Activated T-helper 1 cell treated with anti-CD3 and anti-CD28 coated beads, Interleukin-12 subunit alpha, Interleukin-12 subunit beta, Interleukin-2, Interleukin-4 antibody, amounts not matched to agents 30 ng/mL and 10 ng/mL and 1 ng/mL, durations not matched to agents 14 hours and 24 hours and 36 hours (primary cell): ENCODE data around the gene TNFRSF19. TPM values are rescaled to one million over a fixed set of nuclear protein-coding genes. Genes with fewer than 3 reads are reported as not detected.

Experiments used
- DNase-seq: peaks from one replicate; pipeline ENCODE4 v3.0.0; 2021; ENCODE audit warnings: low spot score
- H3K27ac Mint-ChIP-seq: one replicate; pipeline ENCODE4 v1.8.0; 2021; ENCODE audit warnings: mild to moderate bottlenecking, mixed read lengths
- H3K27me3 Mint-ChIP-seq: one replicate; pipeline ENCODE4 v1.8.0; 2022; ENCODE audit warnings: mild to moderate bottlenecking, moderate library complexity, mixed read lengths; ENCODE audit not compliant: insufficient read depth
- H3K36me3 Mint-ChIP-seq: one replicate; pipeline ENCODE4 v1.8.0; 2021; ENCODE audit warnings: low read depth, mixed read lengths
- H3K4me1 Mint-ChIP-seq: one replicate; pipeline ENCODE4 v1.8.0; 2021; ENCODE audit warnings: low read depth, mixed read lengths
- H3K4me3 Mint-ChIP-seq: one replicate; pipeline ENCODE4 v1.8.0; 2021; ENCODE audit warnings: mild to moderate bottlenecking, moderate library complexity, mixed read lengths
- H3K9me3 Mint-ChIP-seq: one replicate; pipeline ENCODE4 v1.8.0; 2021; ENCODE audit warnings: mixed read lengths
- intact Hi-C: fragments of 100-400 bp; cut with micrococcal nuclease; formaldehyde crosslinking; loops from one replicate; pipeline ENCODE4 v1.15.1; 2024
- total RNA-seq: library from RNA; stranded (reverse); gene quantifications from 2 replicates; pipeline ENCODE4 v1.2.3, GENCODE V29; 2022

Gene TNFRSF19
- total RNA-seq, 1 donor from 2014 or later = not detected

DNA sequence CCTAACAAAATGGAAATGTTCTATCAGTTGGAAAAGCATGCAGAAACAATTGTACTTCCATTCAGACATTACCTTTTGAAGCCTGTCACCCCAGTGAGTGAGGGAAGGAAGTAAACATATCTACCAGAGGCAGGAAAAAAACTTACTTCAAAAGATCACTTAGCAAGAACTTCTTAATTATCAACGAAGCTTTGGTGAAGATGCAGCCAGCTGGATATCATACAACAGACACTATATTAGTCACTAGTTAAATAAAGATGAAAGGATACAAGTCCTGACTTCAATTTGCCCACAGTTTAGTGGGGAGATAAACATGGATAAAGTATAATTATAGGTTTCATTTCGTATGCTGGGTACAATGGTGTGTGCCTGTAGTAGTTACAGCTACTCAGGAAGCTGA is 148.8 kb downstream of the TNFRSF19 start:
- no peaks in the 10 kb centered on the region for H3K36me3 Mint-ChIP-seq
- peaks cover 10% of the 10 kb centered on the region for H3K27me3 Mint-ChIP-seq
- no peaks in the 10 kb centered on the region for H3K9me3 Mint-ChIP-seq
- H3K4me1 Mint-ChIP-seq = no peaks in the 10 kb centered on the region
- H3K4me3 Mint-ChIP-seq = no peak overlapping the region
- intact Hi-C loops = loop anchor here (5.0 to 10.0 kb wide), 2 partner anchors 153 to 254 kb away; no protein-coding TSS in a partner anchor
- H3K27ac Mint-ChIP-seq = no peak overlapping the region
- DNase-seq = no peak

- no peaks in the 10 kb centered on the region for H3K9me3 Mint-ChIP-seq
- DNase-seq = no peak
- H3K27me3 Mint-ChIP-seq = no peaks in the 10 kb centered on the region
- no peak overlapping the region for H3K27ac Mint-ChIP-seq
- no peaks in the 10 kb centered on the region for H3K36me3 Mint-ChIP-seq
- intact Hi-C loops = no loop called here
- no peak overlapping the region for H3K4me3 Mint-ChIP-seq
- no peaks in the 10 kb centered on the region for H3K4me1 Mint-ChIP-seq
Measured at GRCh38 chr13:23722726-23723453, 152.7 kb downstream of the TNFRSF19 start.

- H3K9me3 Mint-ChIP-seq = no peaks in the 10 kb centered on the region
- no peaks in the 10 kb centered on the region for H3K4me1 Mint-ChIP-seq
- H3K36me3 Mint-ChIP-seq = no peaks in the 10 kb centered on the region
- no peak overlapping the region for H3K4me3 Mint-ChIP-seq
- H3K27ac Mint-ChIP-seq = no peak overlapping the region
- no peak for DNase-seq
- H3K27me3 Mint-ChIP-seq = no peaks in the 10 kb centered on the region
- intact Hi-C loops = no loop called here
Measured at GRCh38 chr13:23723471-23723870, 153.3 kb downstream of the TNFRSF19 start.

DNA sequence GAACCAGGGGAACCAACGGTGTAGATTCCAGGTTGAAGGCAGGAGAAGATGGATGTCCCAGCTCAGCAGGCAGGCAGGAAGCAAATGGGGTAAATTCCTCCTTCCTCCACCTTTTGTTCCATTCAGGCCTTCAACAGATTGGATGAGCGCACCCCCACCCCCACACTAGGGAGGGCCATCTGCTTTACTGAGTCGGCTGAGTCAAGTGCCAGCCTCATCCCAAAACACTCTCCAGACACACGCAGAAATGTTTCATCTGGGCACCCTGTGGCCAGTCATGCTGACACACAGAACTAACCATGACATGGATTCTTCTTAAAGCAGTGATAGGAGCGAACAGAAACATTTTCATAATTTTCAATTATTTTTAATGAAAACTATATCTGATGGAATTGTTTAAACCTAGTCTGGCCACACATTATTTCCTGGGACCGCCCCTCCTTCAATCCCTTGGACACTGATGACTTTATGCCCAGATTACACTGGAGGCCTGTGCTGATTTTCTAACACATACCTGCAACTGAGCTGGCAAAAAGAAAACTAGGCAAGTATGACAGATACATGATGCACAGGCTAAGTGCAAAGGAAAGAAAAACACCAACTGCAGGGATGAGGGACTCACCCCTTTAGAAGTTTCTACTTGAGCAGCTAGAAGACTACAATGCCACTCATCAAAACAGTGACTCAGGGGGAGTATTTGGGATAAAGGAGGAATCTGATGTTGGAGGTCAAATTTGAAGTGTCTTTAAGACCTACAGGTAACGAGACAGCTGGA is 154.2 kb downstream of the TNFRSF19 start:
- Mint-ChIP-seq H3K9me3 (no peaks in the 10 kb centered on the region), H3K4me1 (no peaks in the 10 kb centered on the region), H3K36me3 (no peaks in the 10 kb centered on the region), H3K27me3 (no peaks in the 10 kb centered on the region), H3K27ac (no peak overlapping the region), H3K4me3 (no peak overlapping the region)
- intact Hi-C loops = no loop called here
- no peak for DNase-seq

Other genes with a start within 250 kb of the TNFRSF19 start
- 32.1 and 32.4 TPM in 2 replicates for gene SACS, start 136.7 kb upstream of the TNFRSF19 start, total RNA-seq